Lung (tissue), 10 donors: ENCODE results near the gene MBD3L4. TPM values are rescaled to one million over a fixed set of nuclear protein-coding genes. Genes with fewer than 3 reads are reported as not detected.
"Not testable (repeated sequence)": the region's sequence is repeated elsewhere in the genome, so short reads cannot be mapped to it uniquely, and the experiment has no call there.

Source experiments
- ATAC-seq: fragments of 200-7000 bp; cut with Tn5 transposase; one replicate; pipeline ENCODE4 v1.9.1; 2020; ENCODE audit warnings: moderate number of reproducible peaks; ENCODE audit not compliant: insufficient read depth, low FRiP score
- DNase-seq, 3 donors: peaks; one replicate each; pipeline ENCODE4 v3.0.0-alpha.2; 2013 to 2017
- H3K27ac ChIP-seq, 2 donors: one replicate each; pipeline ENCODE4 v1.5.1; 2013; ENCODE audit warnings: mild to moderate bottlenecking in 2 of 2, moderate library complexity in 2 of 2, control low read depth in 1 of 2, inconsistent platforms in 1 of 2, low read depth in 1 of 2, low read length in 1 of 2
- H3K27me3 ChIP-seq, 3 donors: one replicate each; pipeline ENCODE4 v1.5.1; 2013; ENCODE audit warnings: low read length in 2 of 3; ENCODE audit not compliant: control insufficient read depth in 3 of 3, insufficient read depth in 3 of 3
- H3K36me3 ChIP-seq, 4 donors: one replicate each; pipeline ENCODE4 v1.5.1; 2013; ENCODE audit warnings: low read length in 4 of 4, mild to moderate bottlenecking in 1 of 4, moderate library complexity in 1 of 4; ENCODE audit not compliant: control insufficient read depth in 4 of 4, insufficient read depth in 4 of 4
- H3K4me1 ChIP-seq, 5 donors: one replicate each; pipeline ENCODE4 v1.5.1; 2013; ENCODE audit warnings: low read length in 5 of 5, mild to moderate bottlenecking in 2 of 5, moderate library complexity in 1 of 5; ENCODE audit not compliant: control insufficient read depth in 5 of 5, insufficient read depth in 5 of 5
- H3K4me3 ChIP-seq: one replicate; pipeline ENCODE4 v1.5.1; 2013; ENCODE audit warnings: mild to moderate bottlenecking, control low read depth, moderate library complexity
- H3K9ac ChIP-seq, 2 donors: one replicate each; pipeline ENCODE4 v1.5.1; 2013; ENCODE audit warnings: low read length in 2 of 2, control low read depth in 1 of 2; ENCODE audit not compliant: insufficient read depth in 1 of 2
- H3K9me3 ChIP-seq, 4 donors: one replicate each; pipeline ENCODE4 v1.5.1; 2013; ENCODE audit warnings: low read length in 3 of 4, mild to moderate bottlenecking in 1 of 4, moderate library complexity in 1 of 4; ENCODE audit not compliant: control insufficient read depth in 4 of 4, insufficient read depth in 3 of 4
- WGBS, 2 donors: extraction: QIAGEN DNeasy Blood & Tissue Kit; methylation state at CpG; one replicate each; pipeline ENCODE4 v1.1.7; 2013; 5-methylcytosine and 5-hydroxymethylcytosine counted together
- polyA plus RNA-seq, 2 donors: library from polyadenylated mRNA; stranded (reverse); fragments of 200-250 nt; gene quantifications; one replicate each; pipeline ENCODE4 v1.2.1, GENCODE V29; 2013
- total RNA-seq, 2 donors: library from RNA; depleted of rRNA in 1 of 2; stranded (reverse); fragments of >200 nt in 1 of 2; gene quantifications; one replicate each; pipeline ENCODE4 v1.2.1, GENCODE V29; 2014 to 2021
- donor health status: Bipolar disorder and iron deficiency.
- donor health status: healthy.
- donor health status: DM: yes; HTN: yes; CAD: no.

MBD3L4 gene
- total and polyA plus RNA-seq, 4 donors = not detected

- not testable (repeated sequence) for ATAC-seq, DNase-seq, H3K9ac ChIP-seq, H3K9me3 ChIP-seq, H3K4me1 ChIP-seq, H3K4me3 ChIP-seq, H3K27ac ChIP-seq, H3K27me3 ChIP-seq, H3K36me3 ChIP-seq
- 86 to 88% methylated on average over 7 of the region's 7 CpGs for WGBS, 2 donors
Measured at GRCh38 chr19:7052896-7053295, 12.9 kb upstream of the MBD3L4 start.

- H3K4me1 ChIP-seq, DNase-seq, H3K9me3 ChIP-seq, H3K9ac ChIP-seq, H3K4me3 ChIP-seq, ATAC-seq, H3K36me3 ChIP-seq, H3K27me3 ChIP-seq, H3K27ac ChIP-seq: not testable (repeated sequence)
- WGBS, 2 donors = 83 to 96% methylated on average over 2 of the region's 5 CpGs
Measured at GRCh38 chr19:7051421-7051820, 11.4 kb upstream of the MBD3L4 start.

- H3K9me3 ChIP-seq, DNase-seq, H3K27me3 ChIP-seq, H3K27ac ChIP-seq, H3K36me3 ChIP-seq, H3K4me3 ChIP-seq, H3K9ac ChIP-seq, ATAC-seq, H3K4me1 ChIP-seq: not testable (repeated sequence)
- no CpG with 5 or more reads among the region's 7 CpGs for WGBS, 2 donors
Measured at GRCh38 chr19:7049021-7049420, 9.0 kb upstream of the MBD3L4 start, which contains the start of gene MBD3L2. MBD3L2 (plus strand) TSS chr19:7049321; CDS start chr19:7049374, 53 bp downstream.

GRCh38 chr19:7041563-7041962, 1.6 kb upstream of the MBD3L4 start:
- not testable (repeated sequence) for ATAC-seq, H3K27me3 ChIP-seq, DNase-seq, H3K4me3 ChIP-seq, H3K27ac ChIP-seq, H3K36me3 ChIP-seq, H3K9me3 ChIP-seq, H3K9ac ChIP-seq, H3K4me1 ChIP-seq
- no CpG with 5 or more reads among the region's 2 CpGs for WGBS, 2 donors

GRCh38 chr19:7030278-7030677, 9.7 kb downstream of the MBD3L4 start, which contains the start of gene MBD3L5:
MBD3L5 (plus strand) TSS chr19:7030578; CDS start chr19:7030612, 34 bp downstream.
- not testable (repeated sequence) for DNase-seq, H3K4me3 ChIP-seq, H3K27me3 ChIP-seq, H3K36me3 ChIP-seq, H3K9me3 ChIP-seq, H3K27ac ChIP-seq, H3K9ac ChIP-seq, ATAC-seq, H3K4me1 ChIP-seq
- WGBS, 2 donors = no CpG with 5 or more reads among the region's 9 CpGs

GRCh38 chr19:7028790-7029189, 11.2 kb downstream of the MBD3L4 start:
- not testable (repeated sequence) for H3K4me1 ChIP-seq, H3K9ac ChIP-seq, H3K4me3 ChIP-seq, ATAC-seq, H3K27me3 ChIP-seq, H3K27ac ChIP-seq, H3K9me3 ChIP-seq, DNase-seq, H3K36me3 ChIP-seq
- WGBS, 2 donors = no CpG with 5 or more reads among the region's 1 CpG

GRCh38 chr19:7021331-7021730, 18.6 kb downstream of the MBD3L4 start, which contains the start of gene MBD3L2B:
MBD3L2B (minus strand) TSS chr19:7021431; CDS start chr19:7021397, 34 bp downstream.
- H3K4me1 ChIP-seq, H3K9ac ChIP-seq, H3K27me3 ChIP-seq, H3K9me3 ChIP-seq, H3K27ac ChIP-seq, H3K36me3 ChIP-seq, DNase-seq, ATAC-seq, H3K4me3 ChIP-seq: not testable (repeated sequence)
- WGBS, 2 donors = no CpG with 5 or more reads among the region's 6 CpGs
